ENCODE data around the gene FAM171A1. TPM values are rescaled to one million over a fixed set of nuclear protein-coding genes. Genes with fewer than 3 reads are reported as not detected.

FAM171A1 gene
- total RNA-seq, 1 donor from 2014 or later: 51.9 TPM

GRCh38 chr10:15351099-15351820, 19.8 kb downstream of the FAM171A1 start:
- no peak overlapping the region for H3K9ac ChIP-seq (ENCODE audit: low read length)
- no peak for TF ChIP-seq CTCF (IDR thresholded peaks at IDR 0.05; ENCODE audit: insufficient read depth, low read depth, low read length)
- TF ChIP-seq EZH2 (IDR thresholded peaks at IDR 0.05; ENCODE audit: insufficient read depth, low read length): no peak
- H3K9me3 Mint-ChIP-seq (ENCODE audit: unreplicated experiment): no peaks in the 10 kb centered on the region
- H3K27ac Mint-ChIP-seq (ENCODE audit: unreplicated experiment): no peak overlapping the region
- no peak for FAIRE-seq
- DNase-seq (ENCODE audit: low read depth): no peak
- no peaks in the 10 kb centered on the region for H3K27me3 Mint-ChIP-seq (ENCODE audit: low read depth, unreplicated experiment)
- peaks cover 5% of the 10 kb centered on the region for H3K4me1 Mint-ChIP-seq (ENCODE audit: low read depth, unreplicated experiment)
- H3K9me3 ChIP-seq (ENCODE audit: insufficient read depth, low read depth, low read length): no peaks in the 10 kb centered on the region
- H3K4me1 ChIP-seq (ENCODE audit: insufficient read depth, low read length): peaks cover 6% of the 10 kb centered on the region
- peaks cover 70% of the 10 kb centered on the region for H4K20me1 ChIP-seq (ENCODE audit: insufficient read depth, low read length)
- H3K27me3 ChIP-seq (ENCODE audit: insufficient read depth, low read length): no peaks in the 10 kb centered on the region
- no peak overlapping the region for H3K4me3 Mint-ChIP-seq (ENCODE audit: unreplicated experiment)
- peaks cover 86% of the 10 kb centered on the region for H3K79me2 ChIP-seq (ENCODE audit: insufficient read depth, low read length)
- no peak overlapping the region for H2AFZ ChIP-seq (ENCODE audit: low read depth, low read length)
- no peak overlapping the region for H3K4me3 ChIP-seq (ENCODE audit: insufficient read depth, low read depth, low read length)
- no peak overlapping the region for H3K4me2 ChIP-seq (ENCODE audit: low read length)
- H3K27ac ChIP-seq (ENCODE audit: low read depth, low read length): no peak overlapping the region
- no peaks in the 10 kb centered on the region for H3K36me3 ChIP-seq (ENCODE audit: insufficient read depth, low read length)
- H3K36me3 Mint-ChIP-seq (ENCODE audit: low read depth, unreplicated experiment): peaks cover 4% of the 10 kb centered on the region

GRCh38 chr10:15349112-15349511, 22.0 kb downstream of the FAM171A1 start:
- H3K9me3 Mint-ChIP-seq (ENCODE audit: unreplicated experiment): no peaks in the 10 kb centered on the region
- no peak overlapping the region for H3K27ac Mint-ChIP-seq (ENCODE audit: unreplicated experiment)
- FAIRE-seq (no peak), DNase-seq (ENCODE audit: low read depth) (no peak)
- no peak overlapping the region for H3K4me3 Mint-ChIP-seq (ENCODE audit: unreplicated experiment)
- Histone ChIP-seq H3K4me1 (ENCODE audit: insufficient read depth, low read length) (peaks cover 14% of the 10 kb centered on the region), H3K9me3 (ENCODE audit: insufficient read depth, low read depth, low read length) (no peaks in the 10 kb centered on the region), H3K4me2 (ENCODE audit: low read length) (no peak overlapping the region), H3K27me3 (ENCODE audit: insufficient read depth, low read length) (no peaks in the 10 kb centered on the region), H3K9ac (ENCODE audit: low read length) (no peak overlapping the region), H4K20me1 (ENCODE audit: insufficient read depth, low read length) (peaks cover 71% of the 10 kb centered on the region), H3K79me2 (ENCODE audit: insufficient read depth, low read length) (peaks cover 91% of the 10 kb centered on the region), H3K27ac (ENCODE audit: low read depth, low read length) (no peak overlapping the region), H3K4me3 (ENCODE audit: insufficient read depth, low read depth, low read length) (no peak overlapping the region), H2AFZ (ENCODE audit: low read depth, low read length) (no peak overlapping the region), H3K36me3 (ENCODE audit: insufficient read depth, low read length) (no peaks in the 10 kb centered on the region)
- H3K4me1 Mint-ChIP-seq (ENCODE audit: low read depth, unreplicated experiment): peaks cover 13% of the 10 kb centered on the region
- H3K27me3 Mint-ChIP-seq (ENCODE audit: low read depth, unreplicated experiment): no peaks in the 10 kb centered on the region
- no peak for TF ChIP-seq EZH2 (IDR thresholded peaks at IDR 0.05; ENCODE audit: insufficient read depth, low read length)
- TF ChIP-seq CTCF (IDR thresholded peaks at IDR 0.05; ENCODE audit: insufficient read depth, low read depth, low read length): no peak
- peaks cover 5% of the 10 kb centered on the region for H3K36me3 Mint-ChIP-seq (ENCODE audit: low read depth, unreplicated experiment)

- no peak overlapping the region for H3K27ac Mint-ChIP-seq (ENCODE audit: unreplicated experiment)
- peaks cover 13% of the 10 kb centered on the region for H3K4me1 Mint-ChIP-seq (ENCODE audit: low read depth, unreplicated experiment)
- TF ChIP-seq CTCF (IDR thresholded peaks at IDR 0.05; ENCODE audit: insufficient read depth, low read depth, low read length): no peak
- no peak for TF ChIP-seq EZH2 (IDR thresholded peaks at IDR 0.05; ENCODE audit: insufficient read depth, low read length)
- H3K36me3 ChIP-seq (ENCODE audit: insufficient read depth, low read length): no peaks in the 10 kb centered on the region
- H3K27ac ChIP-seq (ENCODE audit: low read depth, low read length): no peak overlapping the region
- no peaks in the 10 kb centered on the region for H3K27me3 Mint-ChIP-seq (ENCODE audit: low read depth, unreplicated experiment)
- H3K4me3 ChIP-seq (ENCODE audit: insufficient read depth, low read depth, low read length): no peak overlapping the region
- peaks cover 65% of the 10 kb centered on the region for H4K20me1 ChIP-seq (ENCODE audit: insufficient read depth, low read length)
- peak overlapping the region; percentile 43 for H3K4me2 ChIP-seq (ENCODE audit: low read length)
- peaks cover 5% of the 10 kb centered on the region for H3K36me3 Mint-ChIP-seq (ENCODE audit: low read depth, unreplicated experiment)
- no peak overlapping the region for H3K4me3 Mint-ChIP-seq (ENCODE audit: unreplicated experiment)
- no peak overlapping the region for H3K9ac ChIP-seq (ENCODE audit: low read length)
- FAIRE-seq: no peak
- peaks cover 14% of the 10 kb centered on the region for H3K4me1 ChIP-seq (ENCODE audit: insufficient read depth, low read length)
- DNase-seq (ENCODE audit: low read depth): no peak
- H3K9me3 Mint-ChIP-seq (ENCODE audit: unreplicated experiment): no peaks in the 10 kb centered on the region
- H3K9me3 ChIP-seq (ENCODE audit: insufficient read depth, low read depth, low read length): no peaks in the 10 kb centered on the region
- no peak overlapping the region for H2AFZ ChIP-seq (ENCODE audit: low read depth, low read length)
- no peaks in the 10 kb centered on the region for H3K27me3 ChIP-seq (ENCODE audit: insufficient read depth, low read length)
- H3K79me2 ChIP-seq (ENCODE audit: insufficient read depth, low read length): peaks cover 92% of the 10 kb centered on the region
These were observed 22.5 kb downstream of the FAM171A1 start for GRCh38 chr10:15348579-15348978.

Data from astrocyte (in vitro differentiated cells and primary cell).